GM19023 (cell line): ENCODE data around the gene CAPN7.
"Not testable (repeated sequence)": the region's sequence is repeated elsewhere in the genome, so short reads cannot be mapped to it uniquely, and the experiment has no call there.

Experiments
- ATAC-seq: cut with Tn5 transposase; IDR thresholded peaks from one replicate; pipeline ENCODE4 v1.9.1; 2021; ENCODE audit warnings: mild to moderate bottlenecking, moderate library complexity; ENCODE audit not compliant: unreplicated experiment

CAPN7 gene

DNA sequence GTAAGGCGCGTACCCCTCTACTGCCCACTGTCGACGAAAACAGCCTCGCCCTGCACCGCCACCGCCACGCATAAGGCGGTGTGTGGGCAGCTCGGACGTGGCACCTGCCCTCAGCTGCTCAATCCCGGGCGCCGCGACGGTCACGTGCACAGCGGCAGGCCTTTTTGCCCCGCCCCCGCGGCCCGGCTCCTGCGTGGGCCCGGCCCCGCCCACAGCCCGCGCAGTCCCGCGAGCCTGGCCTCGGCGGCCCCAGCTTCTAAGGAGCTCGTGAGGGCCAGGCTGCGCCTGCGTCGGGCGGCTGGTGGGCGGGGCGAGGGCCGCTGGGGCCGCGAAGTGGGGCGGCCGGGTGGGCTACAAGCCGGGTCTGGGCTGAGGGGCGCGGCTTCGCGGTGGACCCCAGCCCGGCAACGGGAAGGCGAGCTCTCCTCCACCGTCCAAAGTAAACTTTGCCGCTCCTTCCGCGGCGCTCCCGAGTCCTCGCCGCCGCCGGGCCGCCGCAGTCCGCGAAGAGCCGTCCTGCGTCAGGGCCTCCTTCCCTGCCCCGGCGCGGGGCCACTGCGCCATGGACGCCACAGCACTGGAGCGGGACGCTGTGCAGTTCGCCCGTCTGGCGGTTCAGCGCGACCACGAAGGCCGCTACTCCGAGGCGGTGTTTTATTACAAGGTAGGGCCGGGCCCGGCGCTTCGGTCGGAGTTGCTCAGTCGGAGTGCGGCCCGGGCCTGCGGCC lies at the start of gene CAPN7:
Gene CAPN7, plus strand, starts transcription at position 313 of the 728 bp plus-strand sequence. Its CDS starts 250 bp downstream, at position 563.
- ATAC-seq, result peak; percentile 92

- no peak for ATAC-seq
Observed at GRCh38 chr3:15157441-15157840, 48.6 kb upstream of the CAPN7 start.

GRCh38 chr3:15159501-15160136 lies 46.4 kb upstream of the CAPN7 start:
- ATAC-seq, result no peak

DNA sequence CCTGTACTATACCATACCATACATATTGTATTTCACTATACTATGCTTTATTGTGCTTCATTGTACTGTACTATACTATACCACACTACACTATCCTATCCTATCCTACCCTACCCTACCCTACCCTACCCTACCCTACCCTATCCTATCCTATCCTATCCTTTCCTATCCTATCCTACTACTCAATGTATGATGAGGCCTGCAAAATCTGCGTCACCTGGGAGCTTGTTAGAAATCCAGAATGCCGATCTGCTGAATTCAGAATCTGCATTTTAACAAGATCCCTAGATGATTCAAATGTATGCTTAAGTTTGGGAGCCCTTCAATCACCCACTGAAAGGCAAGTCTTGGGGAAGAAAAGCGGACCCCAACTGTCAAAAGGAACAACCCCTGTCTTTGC lies 45.4 kb upstream of the CAPN7 start:
- ATAC-seq, result no peak

DNA sequence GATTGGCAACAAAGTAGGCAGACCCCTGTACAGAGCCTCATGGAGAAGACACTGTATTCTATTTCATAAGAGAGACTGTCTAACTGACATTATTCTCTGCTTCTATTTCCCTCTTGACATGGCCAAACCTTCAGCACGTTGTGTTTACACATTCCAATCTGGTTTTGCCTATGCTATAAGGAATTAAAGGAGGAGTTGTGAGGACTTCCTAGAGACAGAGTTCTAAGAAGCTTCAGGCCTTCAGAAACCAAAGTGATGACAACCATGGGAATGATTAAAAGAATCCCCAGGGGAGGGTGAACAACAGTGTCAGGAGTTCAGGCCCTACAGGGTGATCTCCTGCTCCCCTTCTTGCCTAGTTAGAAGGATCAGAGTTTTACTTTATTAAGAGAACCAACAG lies 44.9 kb upstream of the CAPN7 start:
- no peak for ATAC-seq

GRCh38 chr3:15163656-15164055 lies 42.4 kb upstream of the CAPN7 start:
- not testable (repeated sequence) for ATAC-seq

- ATAC-seq, result no peak
Observed at GRCh38 chr3:15164340-15164739, 41.7 kb upstream of the CAPN7 start.

GRCh38 chr3:15165061-15165460 lies 41.0 kb upstream of the CAPN7 start:
- no peak for ATAC-seq

DNA sequence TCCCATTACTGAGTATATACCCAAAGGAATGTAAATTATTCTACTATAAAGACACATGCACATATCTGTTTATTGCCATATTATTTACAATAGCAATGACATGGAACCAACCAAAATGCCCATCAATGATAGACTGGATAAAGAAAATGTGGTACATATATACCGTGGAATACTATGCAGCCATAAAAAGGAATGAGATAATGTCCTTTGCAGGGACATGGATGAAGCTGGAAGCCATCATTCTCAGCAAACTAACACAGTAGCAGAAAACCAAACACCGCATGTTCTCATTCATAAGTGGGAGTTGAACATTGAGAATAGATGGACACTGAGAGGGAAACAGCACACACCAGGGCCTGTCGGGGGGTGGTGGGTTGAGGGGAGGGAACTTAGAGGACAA lies 39.7 kb upstream of the CAPN7 start:
- ATAC-seq, result not testable (repeated sequence)

- peak; percentile 65 for ATAC-seq
Observed at GRCh38 chr3:15171096-15171495, 35.0 kb upstream of the CAPN7 start.

DNA sequence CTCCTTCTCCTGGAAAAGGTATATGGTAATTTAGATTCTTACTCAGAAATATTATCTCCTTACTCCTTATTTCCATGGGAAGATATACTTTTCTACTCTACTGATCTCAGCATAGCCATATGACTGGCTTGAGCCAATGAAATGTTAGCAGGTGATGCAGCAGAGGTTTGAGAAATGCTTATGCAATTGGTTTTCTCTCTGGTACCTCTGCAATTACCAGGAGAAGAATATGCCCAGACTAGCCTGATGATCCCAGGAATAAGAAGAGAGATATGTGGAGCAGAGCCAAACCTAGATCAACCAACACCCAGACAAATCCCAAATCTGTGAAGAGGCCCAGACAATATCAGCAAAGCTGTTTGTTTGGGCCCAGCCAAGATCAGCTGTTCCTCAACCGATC lies 33.2 kb upstream of the CAPN7 start:
- ATAC-seq, result no peak

GRCh38 chr3:15174953-15175352 lies 31.1 kb upstream of the CAPN7 start:
- ATAC-seq, result no peak

DNA sequence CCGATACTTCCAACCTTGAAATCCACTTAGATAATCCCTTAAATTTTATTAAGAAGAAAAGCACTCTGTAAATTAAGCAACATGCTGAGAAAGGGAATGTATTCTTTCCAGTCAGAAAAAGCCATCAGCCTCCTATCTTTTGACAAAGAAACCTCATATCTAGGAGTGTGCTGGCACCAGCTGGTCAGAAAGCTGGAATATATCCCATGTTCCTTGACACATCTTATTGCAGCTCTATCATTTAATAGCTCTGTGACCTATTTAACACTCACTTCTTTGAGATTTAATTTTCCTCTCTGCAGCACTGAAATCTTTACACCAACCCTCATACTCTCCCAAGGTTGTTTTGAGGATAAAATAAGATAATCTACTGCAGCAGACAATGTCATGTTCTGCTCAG lies 30.4 kb upstream of the CAPN7 start:
- ATAC-seq, result no peak

- no peak for ATAC-seq
Observed at GRCh38 chr3:15180042-15180611, 25.9 kb upstream of the CAPN7 start.

DNA sequence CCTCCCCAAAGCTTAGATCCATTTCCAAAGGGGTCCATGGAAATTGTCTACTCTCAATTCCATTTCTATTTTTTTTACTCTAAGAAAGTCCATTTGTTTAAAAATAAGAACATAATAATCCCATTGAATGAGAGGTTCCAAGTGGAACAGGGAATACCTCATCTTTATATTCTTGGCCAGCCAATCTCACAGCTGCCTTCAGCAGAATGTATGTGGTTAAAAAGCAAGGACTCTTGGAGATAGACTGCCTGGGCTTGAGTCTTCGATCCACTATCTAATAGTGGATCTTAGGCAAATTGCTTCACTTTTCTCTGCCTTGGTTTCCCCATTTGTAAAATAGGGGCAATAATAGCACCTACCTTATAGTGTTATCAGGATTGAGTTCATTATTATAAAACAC lies 24.5 kb upstream of the CAPN7 start:
- no peak for ATAC-seq

DNA sequence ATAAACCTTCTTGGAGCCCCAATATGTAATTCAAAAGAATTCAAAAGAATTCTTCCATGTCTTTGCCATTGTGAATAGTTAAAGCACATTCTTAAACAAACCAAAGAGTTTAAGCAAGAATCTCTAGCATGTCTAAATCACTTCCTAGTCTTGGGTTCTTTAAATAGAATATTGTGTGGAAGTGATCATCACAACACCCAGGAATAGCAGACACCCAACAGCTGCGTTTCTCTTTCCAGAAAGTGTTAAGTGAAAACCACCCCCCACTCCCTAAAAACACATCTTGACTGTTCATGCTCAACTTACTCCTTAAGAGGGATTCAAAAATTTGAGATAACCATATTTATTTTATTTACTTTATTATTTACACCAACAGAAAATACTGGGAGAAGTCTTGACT lies 24.1 kb upstream of the CAPN7 start:
- no peak for ATAC-seq

DNA sequence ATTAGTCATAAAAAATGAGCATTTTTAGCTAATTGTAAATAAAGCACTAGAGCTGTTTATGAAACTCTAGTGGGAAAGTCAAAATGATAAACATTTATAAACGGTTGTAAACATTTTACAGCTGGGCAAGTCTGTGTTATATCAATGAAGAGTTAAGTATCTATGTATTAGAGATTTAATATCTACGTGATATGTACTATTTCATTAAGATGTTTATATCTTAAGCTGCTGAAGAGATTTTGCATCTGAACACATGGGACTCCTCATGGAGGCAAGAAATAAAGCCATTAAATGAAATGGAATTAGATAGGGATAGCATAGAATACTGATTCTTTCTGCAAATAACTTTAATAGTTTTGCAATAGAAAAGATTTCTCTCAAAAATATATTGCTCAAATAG lies 23.0 kb upstream of the CAPN7 start:
- no peak for ATAC-seq

DNA sequence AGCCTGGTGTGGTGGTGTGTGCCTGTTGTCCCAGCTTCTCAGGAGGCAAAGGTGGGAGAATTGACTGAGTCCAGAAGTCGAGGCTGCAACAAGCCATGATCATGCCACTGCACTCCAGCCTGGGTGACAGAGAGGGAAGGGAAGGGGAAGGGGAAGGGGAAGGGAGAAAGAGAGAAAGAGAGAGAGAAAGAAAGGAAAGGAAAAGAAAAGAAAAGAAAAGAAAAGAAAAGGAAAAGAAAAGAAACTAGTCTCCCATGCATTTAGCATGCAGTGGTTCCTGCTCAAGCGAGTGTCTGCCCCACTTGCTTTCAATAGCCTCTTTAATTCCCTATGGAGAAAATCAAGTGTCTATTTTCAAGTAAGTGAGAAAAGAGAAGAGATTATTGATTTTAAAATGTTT lies 20.6 kb upstream of the CAPN7 start:
- no peak for ATAC-seq

- no peak for ATAC-seq
Observed at GRCh38 chr3:15186101-15186476, 20.0 kb upstream of the CAPN7 start.

GRCh38 chr3:15186477-15187164 lies 19.4 kb upstream of the CAPN7 start:
- ATAC-seq, result not testable (repeated sequence)

GRCh38 chr3:15197340-15198029 lies 8.6 kb upstream of the CAPN7 start:
- no peak for ATAC-seq
